ENCODE results near the gene GSDMA. TPM values are rescaled to one million over a fixed set of nuclear protein-coding genes. Genes with fewer than 3 reads are reported as not detected.

GSDMA gene
- total RNA-seq, 2 donors from 2014 or later, result 0.17 to 0.90 TPM

DNA sequence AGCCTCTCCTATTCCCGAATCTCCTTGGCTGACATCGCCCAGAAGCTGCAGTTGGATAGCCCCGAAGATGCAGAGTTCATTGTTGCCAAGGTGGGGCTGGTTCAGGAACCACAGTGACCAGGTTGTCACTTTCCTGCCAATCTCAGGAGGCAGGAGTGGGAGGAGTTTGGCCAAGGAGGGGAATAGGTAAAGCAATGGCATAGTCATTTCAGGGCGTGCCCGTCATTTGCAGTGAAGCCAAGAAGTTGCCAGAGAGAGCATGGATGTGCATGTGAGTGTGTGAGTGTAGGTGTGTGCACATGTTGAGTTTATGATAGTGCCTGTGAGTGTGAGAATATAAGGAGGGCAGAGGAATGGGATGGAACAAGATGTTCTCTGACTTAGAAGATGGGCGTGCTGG is 32.6 kb downstream of the GSDMA start:
- no peak overlapping the region for H3K9ac ChIP-seq (ENCODE audit: low read depth in 2 of 2, low read length in 2 of 2)
- peaks cover 21% of the 10 kb centered on the region for H3K36me3 ChIP-seq
- intact Hi-C loops (cut with DNase I), result no loop called here
- H3K4me3 ChIP-seq, result no peak overlapping the region
- DNase-seq, result peak; percentile 80
- no peaks in the 10 kb centered on the region for H3K27me3 ChIP-seq
- no peak for TF ChIP-seq CTCF (IDR thresholded peaks at IDR 0.05)
- H3K4me1 ChIP-seq, result no peaks in the 10 kb centered on the region
- H3K9me3 ChIP-seq, result no peaks in the 10 kb centered on the region
- H3K27ac ChIP-seq, result no peak overlapping the region

- no peaks in the 10 kb centered on the region for H3K9me3 ChIP-seq
- no peak for DNase-seq
- H3K4me3 ChIP-seq, result no peak overlapping the region
- TF ChIP-seq CTCF (IDR thresholded peaks at IDR 0.05), result no peak
- H3K27me3 ChIP-seq, result no peaks in the 10 kb centered on the region
- H3K27ac ChIP-seq, result no peak overlapping the region
- no peak overlapping the region for H3K9ac ChIP-seq (ENCODE audit: low read depth in 2 of 2, low read length in 2 of 2)
- intact Hi-C loops (cut with DNase I), result no loop called here
- no peaks in the 10 kb centered on the region for H3K4me1 ChIP-seq
- peaks cover 16% of the 10 kb centered on the region for H3K36me3 ChIP-seq
Measured at GRCh38 chr17:39996162-39996561, 33.4 kb downstream of the GSDMA start.

DNA sequence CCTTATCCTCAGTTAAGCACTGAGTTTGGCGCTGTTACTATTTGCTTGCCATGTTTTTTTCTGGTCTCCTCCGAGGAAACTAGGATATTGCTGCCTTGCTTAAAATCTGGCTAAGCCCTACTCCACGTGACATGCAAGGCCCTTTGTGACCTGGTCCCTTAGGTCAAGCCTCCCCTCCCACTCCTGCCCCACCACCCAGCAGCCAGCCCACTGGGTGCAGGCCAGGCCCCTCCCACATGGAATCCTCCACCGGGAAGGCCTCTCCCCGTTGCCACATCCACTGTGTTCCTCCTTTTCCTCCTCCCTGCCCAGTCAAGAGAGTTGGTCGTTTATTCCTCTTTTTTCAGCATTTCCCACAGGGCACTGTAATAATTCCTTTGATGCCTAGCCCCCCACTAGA is 34.0 kb downstream of the GSDMA start:
- Histone ChIP-seq H3K27me3 (no peaks in the 10 kb centered on the region), H3K9ac (ENCODE audit: low read depth in 2 of 2, low read length in 2 of 2) (no peak overlapping the region), H3K4me3 (no peak overlapping the region), H3K9me3 (no peaks in the 10 kb centered on the region), H3K27ac (no peak overlapping the region), H3K36me3 (peaks cover 14% of the 10 kb centered on the region), H3K4me1 (no peaks in the 10 kb centered on the region)
- no peak for DNase-seq
- TF ChIP-seq CTCF (IDR thresholded peaks at IDR 0.05), result no peak
- intact Hi-C loops (cut with DNase I), result no loop called here

DNA sequence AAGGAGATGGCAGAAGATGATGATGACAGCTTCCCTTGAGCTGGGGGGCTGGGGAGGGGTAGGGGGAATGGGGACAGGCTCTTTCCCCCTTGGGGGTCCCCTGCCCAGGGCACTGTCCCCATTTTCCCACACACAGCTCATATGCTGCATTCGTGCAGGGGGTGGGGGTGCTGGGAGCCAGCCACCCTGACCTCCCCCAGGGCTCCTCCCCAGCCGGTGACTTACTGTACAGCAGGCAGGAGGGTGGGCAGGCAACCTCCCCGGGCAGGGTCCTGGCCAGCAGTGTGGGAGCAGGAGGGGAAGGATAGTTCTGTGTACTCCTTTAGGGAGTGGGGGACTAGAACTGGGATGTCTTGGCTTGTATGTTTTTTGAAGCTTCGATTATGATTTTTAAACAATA is 34.7 kb downstream of the GSDMA start:
- no peak for TF ChIP-seq CTCF (IDR thresholded peaks at IDR 0.05)
- no peak for DNase-seq
- no peaks in the 10 kb centered on the region for H3K9me3 ChIP-seq
- H3K27me3 ChIP-seq, result no peaks in the 10 kb centered on the region
- H3K36me3 ChIP-seq, result peaks cover 9% of the 10 kb centered on the region
- H3K4me3 ChIP-seq, result no peak overlapping the region
- intact Hi-C loops (cut with DNase I), result no loop called here
- H3K9ac ChIP-seq (ENCODE audit: low read depth in 2 of 2, low read length in 2 of 2), result no peak overlapping the region
- no peaks in the 10 kb centered on the region for H3K4me1 ChIP-seq
- H3K27ac ChIP-seq, result no peak overlapping the region

DNA sequence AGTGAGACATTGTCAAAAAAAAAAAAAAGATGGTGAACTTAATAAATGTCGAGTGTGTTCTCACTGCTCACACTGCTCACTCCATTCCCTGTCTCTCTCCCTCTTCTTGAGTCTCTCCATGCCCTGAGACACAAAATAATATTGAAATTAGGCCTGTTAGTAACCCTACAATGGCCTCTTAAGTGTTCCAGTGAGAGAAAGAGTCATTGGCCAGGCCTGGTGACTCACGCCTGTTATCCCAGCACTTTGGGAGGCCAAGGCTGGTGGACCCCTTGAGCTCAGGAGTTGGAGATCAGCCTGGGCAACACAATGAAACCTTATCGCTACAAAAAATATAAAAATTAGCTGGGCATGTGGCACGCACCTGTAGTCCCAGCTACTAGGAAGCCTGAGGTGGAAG is 36.3 kb downstream of the GSDMA start:
- no peak for DNase-seq
- intact Hi-C loops (cut with DNase I), result no loop called here

More for the DNA sequence above, 36.3 kb downstream of the GSDMA start:
- no peak overlapping the region for H3K4me3 ChIP-seq
- H3K27ac ChIP-seq, result no peak overlapping the region
- no peaks in the 10 kb centered on the region for H3K27me3 ChIP-seq
- H3K9me3 ChIP-seq, result no peaks in the 10 kb centered on the region
- H3K36me3 ChIP-seq, result peaks cover 3% of the 10 kb centered on the region
- TF ChIP-seq CTCF (IDR thresholded peaks at IDR 0.05), result no peak
- no peaks in the 10 kb centered on the region for H3K4me1 ChIP-seq
- H3K9ac ChIP-seq (ENCODE audit: low read depth in 2 of 2, low read length in 2 of 2), result no peak overlapping the region
